IMR-90 (cell line): ENCODE results near the gene AGBL3.

Experiments used
- BHLHE40 ChIP-seq: fragments of 150-350 bp; IDR thresholded peaks from 2 replicates; pipeline ENCODE4 v1.6.1; 2016; ENCODE audit warnings: mild to moderate bottlenecking, low read depth, low read length
- CEBPB ChIP-seq: IDR thresholded peaks from 2 replicates; pipeline ENCODE4 v1.6.1; 2012; ENCODE audit warnings: low read depth, low read length, improper control_type of control experiment
- CHD1 ChIP-seq: IDR thresholded peaks from 2 replicates; pipeline ENCODE4 v1.6.1; 2012; ENCODE audit warnings: low read depth, low read length, improper control_type of control experiment
- CTCF ChIP-seq: conservative IDR thresholded peaks from 2 replicates; pipeline ENCODE4 v1.5.1; 2012; ENCODE audit warnings: mild to moderate bottlenecking, low read depth, low read length, improper control_type of control experiment
- ELK1 ChIP-seq: fragments of 150-350 bp; IDR thresholded peaks from 2 replicates; pipeline ENCODE4 v1.6.1; 2016; ENCODE audit warnings: low read depth, mild to moderate bottlenecking, low read length, moderate library complexity, borderline replicate concordance
- FOS ChIP-seq: fragments of 150-350 bp; IDR thresholded peaks from 2 replicates; pipeline ENCODE4 v1.6.1; 2016; ENCODE audit warnings: low read depth, low read length
- MAFK ChIP-seq: IDR thresholded peaks from 2 replicates; pipeline ENCODE4 v1.6.1; 2012; ENCODE audit warnings: low read depth, low read length, improper control_type of control experiment
- MAZ ChIP-seq: IDR thresholded peaks from 2 replicates; pipeline ENCODE4 v1.6.1; 2012; ENCODE audit warnings: low read depth, mild to moderate bottlenecking, low read length, improper control_type of control experiment, moderate library complexity, borderline replicate concordance
- MXI1 ChIP-seq: IDR thresholded peaks from 2 replicates; pipeline ENCODE4 v1.6.1; 2012; ENCODE audit warnings: low read depth, mild to moderate bottlenecking, low read length, moderate library complexity, borderline replicate concordance
- POLR2A ChIP-seq: IDR thresholded peaks from 2 replicates; pipeline ENCODE4 v1.6.1; 2012; ENCODE audit warnings: mild to moderate bottlenecking, low read depth, low read length
- RAD21 ChIP-seq: IDR thresholded peaks from 2 replicates; pipeline ENCODE4 v1.6.1; 2012; ENCODE audit warnings: low read length, improper control_type of control experiment
- RCOR1 ChIP-seq: IDR thresholded peaks from 2 replicates; pipeline ENCODE4 v1.6.1; 2012; ENCODE audit warnings: mild to moderate bottlenecking, low read length, improper control_type of control experiment; ENCODE audit not compliant: insufficient replicate concordance
- RFX5 ChIP-seq: IDR thresholded peaks from 2 replicates; pipeline ENCODE4 v1.8.0; 2012; ENCODE audit warnings: low read depth, mild to moderate bottlenecking, low read length, moderate library complexity
- USF2 ChIP-seq: fragments of 150-350 bp; IDR thresholded peaks from 2 replicates; pipeline ENCODE4 v1.6.1; 2017; ENCODE audit warnings: mild to moderate bottlenecking, antibody characterized with exemption, low read length, low read depth

GRCh38 chr7:135177028-135177696, 190.9 kb downstream of the AGBL3 start:
- TF ChIP-seq CTCF (no peak), BHLHE40 (no peak), FOS (no peak), USF2 (no peak), POLR2A (no peak), RFX5 (no peak), CHD1 (no peak), CEBPB (no peak), MAZ (no peak), MAFK (no peak), MXI1 (no peak), RAD21 (no peak), ELK1 (no peak), RCOR1 (no peak)
